ENCODE data around the gene PLA2G15.

DNA sequence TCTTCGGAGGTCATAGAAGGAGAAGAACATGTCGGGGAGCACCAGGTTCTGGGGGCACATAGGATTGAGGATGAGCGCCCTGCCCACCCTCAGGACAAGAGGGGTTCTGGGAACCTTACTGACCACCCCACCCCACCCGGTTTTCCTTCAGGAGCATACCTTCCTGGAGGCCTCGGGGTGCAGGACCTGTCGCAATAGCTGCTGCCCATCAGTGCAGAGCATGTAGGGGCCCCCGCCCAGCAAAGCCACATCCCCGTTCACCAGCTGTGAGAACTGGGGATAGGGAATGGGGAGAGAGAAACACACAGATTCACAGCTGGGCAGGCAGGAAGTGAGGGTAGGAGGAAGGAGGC, 11.4 kb upstream of the PLA2G15 start:
- no peak for TF ChIP-seq CTCF (conservative IDR thresholded peaks at IDR 0.05 in 1 of 2, IDR thresholded peaks at IDR 0.05 in 1 of 2; ENCODE audit: extremely low read depth in 1 of 2, insufficient read depth in 1 of 2, low read depth in 1 of 2, low read length in 2 of 2)
- TF ChIP-seq EZH2 (IDR thresholded peaks at IDR 0.05; ENCODE audit: borderline replicate concordance, low read length), result no peak

Data from mammary epithelial cell (primary cell).